ENCODE results near the gene NCOR2.

- TF ChIP-seq, protein P1, sequence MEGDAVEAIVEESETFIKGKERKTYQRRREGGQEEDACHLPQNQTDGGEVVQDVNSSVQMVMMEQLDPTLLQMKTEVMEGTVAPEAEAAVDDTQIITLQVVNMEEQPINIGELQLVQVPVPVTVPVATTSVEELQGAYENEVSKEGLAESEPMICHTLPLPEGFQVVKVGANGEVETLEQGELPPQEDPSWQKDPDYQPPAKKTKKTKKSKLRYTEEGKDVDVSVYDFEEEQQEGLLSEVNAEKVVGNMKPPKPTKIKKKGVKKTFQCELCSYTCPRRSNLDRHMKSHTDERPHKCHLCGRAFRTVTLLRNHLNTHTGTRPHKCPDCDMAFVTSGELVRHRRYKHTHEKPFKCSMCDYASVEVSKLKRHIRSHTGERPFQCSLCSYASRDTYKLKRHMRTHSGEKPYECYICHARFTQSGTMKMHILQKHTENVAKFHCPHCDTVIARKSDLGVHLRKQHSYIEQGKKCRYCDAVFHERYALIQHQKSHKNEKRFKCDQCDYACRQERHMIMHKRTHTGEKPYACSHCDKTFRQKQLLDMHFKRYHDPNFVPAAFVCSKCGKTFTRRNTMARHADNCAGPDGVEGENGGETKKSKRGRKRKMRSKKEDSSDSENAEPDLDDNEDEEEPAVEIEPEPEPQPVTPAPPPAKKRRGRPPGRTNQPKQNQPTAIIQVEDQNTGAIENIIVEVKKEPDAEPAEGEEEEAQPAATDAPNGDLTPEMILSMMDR (IDR thresholded peaks at IDR 0.05): no peak
- no peak for TF ChIP-seq EP300 (IDR thresholded peaks at IDR 0.05)
Observed at GRCh38 chr12:124531281-124531745, 36.1 kb downstream of the NCOR2 start.
